Right lobe of liver (tissue), 6 donors: ENCODE results near the gene FLG2. TPM values are rescaled to one million over a fixed set of nuclear protein-coding genes. Genes with fewer than 3 reads are reported as not detected.

Experiments
- ATAC-seq, 4 donors: fragments of 200-7000 bp; cut with Tn5 transposase; one replicate each; pipeline ENCODE4 v1.9.1; 2020; ENCODE audit warnings: mild to moderate bottlenecking in 4 of 4, moderate library complexity in 4 of 4
- DNase-seq, 3 donors: peaks; one replicate each; pipeline ENCODE4 v3.0.0-alpha.2; 2020
- H3K27ac ChIP-seq, 3 donors: fragments of 200-600 bp; one replicate each; pipeline ENCODE4 v1.8.0; 2022
- H3K27me3 ChIP-seq, 2 donors: fragments of 200-600 bp; one replicate each; pipeline ENCODE4 v1.8.0; 2022
- H3K36me3 ChIP-seq, 4 donors: fragments of 200-600 bp; sonication (generic) in 1 of 4; one replicate each; pipeline versions ENCODE4 v1.5.1 to v1.8.0; 2017 to 2022; ENCODE audit warnings: control low read depth in 1 of 4
- H3K4me1 ChIP-seq, 4 donors: fragments of 200-600 bp; sonication (generic) in 1 of 4; one replicate each; pipeline versions ENCODE4 v1.5.1 to v1.8.0; 2017 to 2022; ENCODE audit warnings: control low read depth in 1 of 4
- H3K4me3 ChIP-seq, 3 donors: fragments of 200-600 bp; one replicate each; pipeline ENCODE4 v1.8.0; 2022
- H3K9me3 ChIP-seq, 4 donors: fragments of 200-600 bp; sonication (generic) in 1 of 4; one replicate each; pipeline versions ENCODE4 v1.5.1 to v1.8.0; 2017 to 2022; ENCODE audit warnings: control low read depth in 1 of 4
- CTCF ChIP-seq, 4 donors: fragments of 200-600 bp in 3 of 4; fragments of 450-650 bp in 1 of 4; IDR thresholded peaks; one replicate each; pipeline versions ENCODE4 v1.5.1 to v1.8.0; 2016 to 2022; ENCODE audit warnings: antibody characterized with exemption in 4 of 4, mild to moderate bottlenecking in 2 of 4
- POLR2A ChIP-seq: fragments of 450-650 bp; IDR thresholded peaks from one replicate; pipeline ENCODE4 v1.6.1; 2017; ENCODE audit warnings: antibody characterized with exemption, mild to moderate bottlenecking
- WGBS: methylation state at CpG from one replicate; pipeline ENCODE4 v1.1.6; 2018; ENCODE audit warnings: low coverage, low lambda C conversion rate; ENCODE audit not compliant: insufficient coverage; ENCODE audit errors: missing lambda C conversion rate; 5-methylcytosine and 5-hydroxymethylcytosine counted together
- intact Hi-C, 2 donors: fragments of 100-400 bp; cut with DNase I; formaldehyde crosslinking; loops; one replicate each; pipeline versions ENCODE4 v1.11.2 to v1.14.1; 2022
- total RNA-seq, 6 experiments: library from RNA; depleted of rRNA in 2 of 6; stranded (reverse); fragments of >200 nt in 2 of 6; fragmentation: NEBNext Ultra II Directional in 3 of 6; extraction: Animal tissue kit (Norgen Biotek cat#: 25700) in 3 of 6; gene quantifications; one replicate each; pipeline versions ENCODE4 v1.1.0 to v1.2.4, GENCODE V29; 2016 to 2023
- donor health status: DM: no; HTN: yes; CAD: no.
- donor health status: DM: no; HTN: no; CAD: no.
- donor health status: DM: no; HTN: no; CAD: no.
- donor health status: DM: no; HTN: yes; CAD: no.
- donor health status: DM: no; HTN: yes; CAD: no.

The FLG2 gene
- total RNA-seq, 6 experiments from 2014 or later: not detected

- no peak for ATAC-seq
- 90% methylated on average over 2 of the region's 3 CpGs for WGBS
These were observed 14.6 kb upstream of the FLG2 start for GRCh38 chr1:152374451-152374850.

GRCh38 chr1:152372672-152373071 lies 12.9 kb upstream of the FLG2 start:
- Histone ChIP-seq H3K27ac (no peak overlapping the region), H3K9me3 (no peaks in the 10 kb centered on the region), H3K27me3 (no peaks in the 10 kb centered on the region), H3K4me1 (no peaks in the 10 kb centered on the region), H3K36me3 (no peaks in the 10 kb centered on the region), H3K4me3 (no peak overlapping the region)
- ATAC-seq (no peak), DNase-seq (no peak)
- TF ChIP-seq CTCF (IDR thresholded peaks at IDR 0.05) (no peak), POLR2A (no peak)
- 67% methylated on average over 1 of the region's 1 CpG for WGBS
- intact Hi-C loops: no loop called here

More at GRCh38 chr1:152374451-152374850, 14.6 kb upstream of the FLG2 start:
- no peak for TF ChIP-seq CTCF (IDR thresholded peaks at IDR 0.05)
- TF ChIP-seq POLR2A: no peak
- no peaks in the 10 kb centered on the region for H3K36me3 ChIP-seq
- no peak for DNase-seq
- no peaks in the 10 kb centered on the region for H3K27me3 ChIP-seq
- H3K4me3 ChIP-seq: no peak overlapping the region
- no peaks in the 10 kb centered on the region for H3K4me1 ChIP-seq
- intact Hi-C loops: no loop called here
- H3K9me3 ChIP-seq: no peaks in the 10 kb centered on the region
- no peak overlapping the region for H3K27ac ChIP-seq

GRCh38 chr1:152367436-152367835 lies 7.6 kb upstream of the FLG2 start:
- Histone ChIP-seq H3K36me3 (no peaks in the 10 kb centered on the region), H3K27me3 (no peaks in the 10 kb centered on the region), H3K9me3 (no peaks in the 10 kb centered on the region), H3K4me1 (no peaks in the 10 kb centered on the region), H3K27ac (no peak overlapping the region), H3K4me3 (no peak overlapping the region)
- DNase-seq (no peak), ATAC-seq (no peak)
- intact Hi-C loops: no loop called here
- WGBS: 17% methylated on average over 1 of the region's 1 CpG
- TF ChIP-seq POLR2A (no peak), CTCF (IDR thresholded peaks at IDR 0.05) (no peak)

GRCh38 chr1:152356736-152357135 lies 3.1 kb downstream of the FLG2 start:
- intact Hi-C loops: no loop called here
- ATAC-seq: no peak
- Histone ChIP-seq H3K36me3 (no peaks in the 10 kb centered on the region), H3K27me3 (no peaks in the 10 kb centered on the region), H3K9me3 (no peaks in the 10 kb centered on the region), H3K27ac (no peak overlapping the region), H3K4me1 (no peaks in the 10 kb centered on the region), H3K4me3 (no peak overlapping the region)
- DNase-seq: no peak
- 86% methylated on average over 1 of the region's 1 CpG for WGBS
- TF ChIP-seq CTCF (IDR thresholded peaks at IDR 0.05) (no peak), POLR2A (no peak)

GRCh38 chr1:152349611-152350010 lies 10.2 kb downstream of the FLG2 start:
- TF ChIP-seq POLR2A: no peak
- TF ChIP-seq CTCF (IDR thresholded peaks at IDR 0.05): no peak
- Histone ChIP-seq H3K27ac (no peak overlapping the region), H3K27me3 (no peaks in the 10 kb centered on the region), H3K4me1 (no peaks in the 10 kb centered on the region), H3K9me3 (no peaks in the 10 kb centered on the region), H3K36me3 (no peaks in the 10 kb centered on the region), H3K4me3 (no peak overlapping the region)
- intact Hi-C loops: no loop called here
- DNase-seq (no peak), ATAC-seq (no peak)
- WGBS: 65% methylated on average over 2 of the region's 2 CpGs
